ENCODE results near the gene CFAP298. TPM values are rescaled to one million over a fixed set of nuclear protein-coding genes. Genes with fewer than 3 reads are reported as not detected.

The CFAP298 gene
- total and polyA plus RNA-seq, 2 of the 13 experiments (the other 11 are each of a cell fraction or from before 2014, with no cell fraction given): 21.2 to 62.2 TPM

DNA sequence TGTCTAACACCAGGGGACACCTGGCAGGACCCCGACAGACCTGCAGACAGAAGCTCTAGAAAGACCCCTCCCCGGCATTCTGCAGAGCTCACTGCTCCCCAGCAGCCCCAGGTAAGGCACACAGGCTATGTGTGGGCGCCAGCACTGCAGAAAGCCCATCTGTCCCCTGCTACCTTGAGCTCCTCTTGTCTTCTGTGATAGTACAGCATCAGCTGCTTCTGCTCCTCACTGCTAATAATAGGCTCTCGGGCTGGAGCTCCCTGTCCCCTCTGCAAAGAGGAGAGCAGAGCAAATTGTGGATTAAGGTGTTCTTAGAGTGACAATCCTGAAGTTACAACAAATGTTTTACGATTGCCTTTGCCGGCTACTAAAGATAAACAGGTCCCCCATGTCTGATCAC lies 10.1 kb downstream of the CFAP298 start (continued):
- no peak for TF ChIP-seq ZNF720 (CRISPR knock-in tag; IDR thresholded peaks at IDR 0.05)

DNA sequence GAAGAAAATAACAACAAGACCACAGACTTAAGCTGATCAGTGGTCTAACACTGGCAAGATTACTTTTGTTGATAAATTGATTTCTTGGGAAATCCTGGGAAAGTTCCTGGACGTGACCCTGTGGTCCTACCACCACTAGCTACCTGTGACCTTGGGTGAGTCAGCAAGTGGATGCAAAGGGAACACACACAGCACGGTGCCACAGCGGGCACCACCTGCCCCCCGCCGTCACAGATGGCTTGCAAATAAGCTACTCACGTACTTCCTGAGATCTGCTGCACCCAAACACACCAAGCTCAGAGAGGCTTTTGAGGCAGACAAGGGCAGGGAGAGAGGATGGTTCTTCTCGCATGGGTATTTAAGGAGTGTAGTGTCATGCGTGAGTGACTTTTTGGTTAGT lies 12.7 kb downstream of the CFAP298 start:
- Histone ChIP-seq H3K79me2 (ENCODE audit: insufficient read depth, low read length) (no peaks in the 10 kb centered on the region), H3K9me3 (ENCODE audit: low read length) (no peaks in the 10 kb centered on the region), H4K20me1 (ENCODE audit: insufficient read depth, low read length) (no peaks in the 10 kb centered on the region), H3K4me2 (ENCODE audit: low read depth, low read length) (no peak overlapping the region), H3K27ac (ENCODE audit: extremely low read length, insufficient read depth, low read length) (peak overlapping the region; percentile 0), H2AFZ (ENCODE audit: low read length) (no peak overlapping the region), H3K4me3 (replicated peaks in 1 of 3; ENCODE audit: insufficient read depth in 1 of 3, low read depth in 2 of 3, low read length in 3 of 3) (no peak overlapping the region), H3K36me3 (replicated peaks in 1 of 2; ENCODE audit: control insufficient read depth in 1 of 2, insufficient read depth in 2 of 2, low read length in 2 of 2) (peaks cover 16 to 27% of the 10 kb centered on the region in 2 experiments), H3K27me3 (ENCODE audit: control insufficient read depth in 1 of 2, insufficient read depth in 2 of 2, low read length in 2 of 2) (no peaks in the 10 kb centered on the region), H3K4me1 (ENCODE audit: insufficient read depth, low read length) (peaks cover 55% of the 10 kb centered on the region), H3K9ac (ENCODE audit: insufficient read depth, low read depth, low read length) (no peak overlapping the region)
- peak; percentile 25 for DNase-seq (ENCODE audit: low spot score)
- in situ Hi-C loops (cut with HindIII; ENCODE audit: extremely low pct_ligation_motif_present, low pct_unique_long_range_greater_than_20kb) (no loop called here), intact Hi-C loops (cut with micrococcal nuclease; ENCODE audit: unreplicated experiment) (loop anchor here (5.0 to 10.0 kb wide), 2 partner anchors 322 to 1605 kb away; partner anchors contain the start of gene MIS18A)
- ChIA-PET POLR2A (interaction anchor here (0.7 to 1.1 kb wide), 3 partner anchors 27 to 269 kb away, joined by 3 to 4 read pairs (median 4); no protein-coding TSS in a partner anchor), CTCF (ENCODE audit: low intra/inter-chr PET ratio, low total read pairs) (no interaction called here)
- WGBS (ENCODE audit: low lambda C conversion rate): 72% methylated on average over 8 of the region's 8 CpGs
- no TSS peak for BruUV-seq (replicated peaks)
- FAIRE-seq: no peak
- peak; percentile 13; the same call in 1 of the 3 replicates for ATAC-seq
- TF ChIP-seq ZNF431 (CRISPR knock-in tag; IDR thresholded peaks at IDR 0.05; ENCODE audit: borderline replicate concordance, low read depth) (no peak), KDM5B (CRISPR knock-in tag; IDR thresholded peaks at IDR 0.05; ENCODE audit: borderline replicate concordance) (no peak), KDM2A (CRISPR knock-in tag; IDR thresholded peaks at IDR 0.05; ENCODE audit: borderline replicate concordance, low read depth) (0 out of 2 replicates have a peak, but pooled peaks have one; percentile 16), MATR3 (CRISPR knock-in tag; IDR thresholded peaks at IDR 0.05) (no peak), FOSL2 (CRISPR knock-in tag; IDR thresholded peaks at IDR 0.05) (peak; percentile 90), KDM4B (CRISPR knock-in tag; IDR thresholded peaks at IDR 0.05) (no peak), ZNF563 (CRISPR knock-in tag; IDR thresholded peaks at IDR 0.05) (no peak), NFE2 (CRISPR knock-in tag; IDR thresholded peaks at IDR 0.05) (no peak)
- TF ChIP-seq, protein P1, sequence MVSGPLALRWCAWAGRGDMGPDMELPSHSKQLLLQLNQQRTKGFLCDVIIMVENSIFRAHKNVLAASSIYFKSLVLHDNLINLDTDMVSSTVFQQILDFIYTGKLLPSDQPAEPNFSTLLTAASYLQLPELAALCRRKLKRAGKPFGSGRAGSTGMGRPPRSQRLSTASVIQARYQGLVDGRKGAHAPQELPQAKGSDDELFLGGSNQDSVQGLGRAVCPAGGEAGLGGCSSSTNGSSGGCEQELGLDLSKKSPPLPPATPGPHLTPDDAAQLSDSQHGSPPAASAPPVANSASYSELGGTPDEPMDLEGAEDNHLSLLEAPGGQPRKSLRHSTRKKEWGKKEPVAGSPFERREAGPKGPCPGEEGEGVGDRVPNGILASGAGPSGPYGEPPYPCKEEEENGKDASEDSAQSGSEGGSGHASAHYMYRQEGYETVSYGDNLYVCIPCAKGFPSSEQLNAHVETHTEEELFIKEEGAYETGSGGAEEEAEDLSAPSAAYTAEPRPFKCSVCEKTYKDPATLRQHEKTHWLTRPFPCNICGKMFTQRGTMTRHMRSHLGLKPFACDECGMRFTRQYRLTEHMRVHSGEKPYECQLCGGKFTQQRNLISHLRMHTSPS (CRISPR knock-in tag; IDR thresholded peaks at IDR 0.05; ENCODE audit: low read depth): peak; percentile 90
- TF ChIP-seq, protein P2, sequence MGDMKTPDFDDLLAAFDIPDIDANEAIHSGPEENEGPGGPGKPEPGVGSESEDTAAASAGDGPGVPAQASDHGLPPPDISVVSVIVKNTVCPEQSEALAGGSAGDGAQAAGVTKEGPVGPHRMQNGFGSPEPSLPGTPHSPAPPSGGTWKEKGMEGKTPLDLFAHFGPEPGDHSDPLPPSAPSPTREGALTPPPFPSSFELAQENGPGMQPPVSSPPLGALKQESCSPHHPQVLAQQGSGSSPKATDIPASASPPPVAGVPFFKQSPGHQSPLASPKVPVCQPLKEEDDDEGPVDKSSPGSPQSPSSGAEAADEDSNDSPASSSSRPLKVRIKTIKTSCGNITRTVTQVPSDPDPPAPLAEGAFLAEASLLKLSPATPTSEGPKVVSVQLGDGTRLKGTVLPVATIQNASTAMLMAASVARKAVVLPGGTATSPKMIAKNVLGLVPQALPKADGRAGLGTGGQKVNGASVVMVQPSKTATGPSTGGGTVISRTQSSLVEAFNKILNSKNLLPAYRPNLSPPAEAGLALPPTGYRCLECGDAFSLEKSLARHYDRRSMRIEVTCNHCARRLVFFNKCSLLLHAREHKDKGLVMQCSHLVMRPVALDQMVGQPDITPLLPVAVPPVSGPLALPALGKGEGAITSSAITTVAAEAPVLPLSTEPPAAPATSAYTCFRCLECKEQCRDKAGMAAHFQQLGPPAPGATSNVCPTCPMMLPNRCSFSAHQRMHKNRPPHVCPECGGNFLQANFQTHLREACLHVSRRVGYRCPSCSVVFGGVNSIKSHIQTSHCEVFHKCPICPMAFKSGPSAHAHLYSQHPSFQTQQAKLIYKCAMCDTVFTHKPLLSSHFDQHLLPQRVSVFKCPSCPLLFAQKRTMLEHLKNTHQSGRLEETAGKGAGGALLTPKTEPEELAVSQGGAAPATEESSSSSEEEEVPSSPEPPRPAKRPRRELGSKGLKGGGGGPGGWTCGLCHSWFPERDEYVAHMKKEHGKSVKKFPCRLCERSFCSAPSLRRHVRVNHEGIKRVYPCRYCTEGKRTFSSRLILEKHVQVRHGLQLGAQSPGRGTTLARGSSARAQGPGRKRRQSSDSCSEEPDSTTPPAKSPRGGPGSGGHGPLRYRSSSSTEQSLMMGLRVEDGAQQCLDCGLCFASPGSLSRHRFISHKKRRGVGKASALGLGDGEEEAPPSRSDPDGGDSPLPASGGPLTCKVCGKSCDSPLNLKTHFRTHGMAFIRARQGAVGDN (CRISPR knock-in tag; IDR thresholded peaks at IDR 0.05): peak; percentile 45
- TF ChIP-seq, protein P3, sequence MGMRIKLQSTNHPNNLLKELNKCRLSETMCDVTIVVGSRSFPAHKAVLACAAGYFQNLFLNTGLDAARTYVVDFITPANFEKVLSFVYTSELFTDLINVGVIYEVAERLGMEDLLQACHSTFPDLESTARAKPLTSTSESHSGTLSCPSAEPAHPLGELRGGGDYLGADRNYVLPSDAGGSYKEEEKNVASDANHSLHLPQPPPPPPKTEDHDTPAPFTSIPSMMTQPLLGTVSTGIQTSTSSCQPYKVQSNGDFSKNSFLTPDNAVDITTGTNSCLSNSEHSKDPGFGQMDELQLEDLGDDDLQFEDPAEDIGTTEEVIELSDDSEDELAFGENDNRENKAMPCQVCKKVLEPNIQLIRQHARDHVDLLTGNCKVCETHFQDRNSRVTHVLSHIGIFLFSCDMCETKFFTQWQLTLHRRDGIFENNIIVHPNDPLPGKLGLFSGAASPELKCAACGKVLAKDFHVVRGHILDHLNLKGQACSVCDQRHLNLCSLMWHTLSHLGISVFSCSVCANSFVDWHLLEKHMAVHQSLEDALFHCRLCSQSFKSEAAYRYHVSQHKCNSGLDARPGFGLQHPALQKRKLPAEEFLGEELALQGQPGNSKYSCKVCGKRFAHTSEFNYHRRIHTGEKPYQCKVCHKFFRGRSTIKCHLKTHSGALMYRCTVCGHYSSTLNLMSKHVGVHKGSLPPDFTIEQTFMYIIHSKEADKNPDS (CRISPR knock-in tag; IDR thresholded peaks at IDR 0.05): no peak
- TF ChIP-seq, protein P4, sequence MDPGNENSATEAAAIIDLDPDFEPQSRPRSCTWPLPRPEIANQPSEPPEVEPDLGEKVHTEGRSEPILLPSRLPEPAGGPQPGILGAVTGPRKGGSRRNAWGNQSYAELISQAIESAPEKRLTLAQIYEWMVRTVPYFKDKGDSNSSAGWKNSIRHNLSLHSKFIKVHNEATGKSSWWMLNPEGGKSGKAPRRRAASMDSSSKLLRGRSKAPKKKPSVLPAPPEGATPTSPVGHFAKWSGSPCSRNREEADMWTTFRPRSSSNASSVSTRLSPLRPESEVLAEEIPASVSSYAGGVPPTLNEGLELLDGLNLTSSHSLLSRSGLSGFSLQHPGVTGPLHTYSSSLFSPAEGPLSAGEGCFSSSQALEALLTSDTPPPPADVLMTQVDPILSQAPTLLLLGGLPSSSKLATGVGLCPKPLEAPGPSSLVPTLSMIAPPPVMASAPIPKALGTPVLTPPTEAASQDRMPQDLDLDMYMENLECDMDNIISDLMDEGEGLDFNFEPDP (CRISPR knock-in tag; conservative IDR thresholded peaks at IDR 0.05): no peak

Measured in HepG2 (cell line).